HG02981 (cell line): Measurements from ENCODE around the gene SBF1.

Experiments
- ATAC-seq: cut with Tn5 transposase; IDR thresholded peaks from one replicate; pipeline ENCODE4 v1.9.1; 2021; ENCODE audit warnings: mild to moderate bottlenecking, moderate library complexity; ENCODE audit not compliant: unreplicated experiment

SBF1 gene

GRCh38 chr22:50469377-50470305 lies 5.2 kb downstream of the SBF1 start:
- ATAC-seq, result peak; percentile 48

- ATAC-seq, result no peak
These were observed 6.2 kb downstream of the SBF1 start for GRCh38 chr22:50468626-50469025.

GRCh38 chr22:50467773-50468440 lies 6.9 kb downstream of the SBF1 start:
- ATAC-seq, result no peak

GRCh38 chr22:50467341-50467740 lies 7.5 kb downstream of the SBF1 start:
- no peak for ATAC-seq

GRCh38 chr22:50465066-50465930 lies 9.5 kb downstream of the SBF1 start:
- ATAC-seq, result no peak

GRCh38 chr22:50464451-50464850 lies 10.4 kb downstream of the SBF1 start:
- ATAC-seq, result no peak

GRCh38 chr22:50463188-50463900 lies 11.5 kb downstream of the SBF1 start:
- ATAC-seq, result no peak

GRCh38 chr22:50461979-50462540 lies 12.8 kb downstream of the SBF1 start:
- no peak for ATAC-seq

- no peak for ATAC-seq
These were observed 13.3 kb downstream of the SBF1 start for GRCh38 chr22:50461536-50461935.

GRCh38 chr22:50460938-50461337 lies 13.9 kb downstream of the SBF1 start:
- no peak for ATAC-seq

- ATAC-seq, result no peak
These were observed 15.2 kb downstream of the SBF1 start for GRCh38 chr22:50459496-50460140.

- no peak for ATAC-seq
These were observed 15.8 kb downstream of the SBF1 start for GRCh38 chr22:50459016-50459415.

GRCh38 chr22:50456466-50457234 lies 18.2 kb downstream of the SBF1 start:
- no peak for ATAC-seq

GRCh38 chr22:50456026-50456425 lies 18.8 kb downstream of the SBF1 start:
- no peak for ATAC-seq

- ATAC-seq, result no peak
These were observed 19.6 kb downstream of the SBF1 start for GRCh38 chr22:50455201-50455600.

- ATAC-seq, result no peak
These were observed 20.2 kb downstream of the SBF1 start for GRCh38 chr22:50454556-50455075.

- no peak for ATAC-seq
These were observed 22.2 kb downstream of the SBF1 start for GRCh38 chr22:50452649-50453048.
